Osteocyte (in vitro differentiated cells): ENCODE measurements around the gene NRXN3. TPM values are rescaled to one million over a fixed set of nuclear protein-coding genes. Genes with fewer than 3 reads are reported as not detected.

Experiments
- DNase-seq: peaks from one replicate; pipeline ENCODE4 v3.0.0; 2021; ENCODE audit warnings: mixed read lengths; ENCODE audit not compliant: unreplicated experiment; ENCODE audit errors: extremely low spot score
- H3K27ac Mint-ChIP-seq: one replicate; pipeline ENCODE4 v1.8.0; 2021; ENCODE audit warnings: mild to moderate bottlenecking, mixed read lengths; ENCODE audit not compliant: unreplicated experiment
- H3K27me3 Mint-ChIP-seq: one replicate; pipeline ENCODE4 v1.8.0; 2021; ENCODE audit warnings: mixed read lengths; ENCODE audit not compliant: unreplicated experiment
- H3K36me3 Mint-ChIP-seq: one replicate; pipeline ENCODE4 v1.8.0; 2021; ENCODE audit warnings: mixed read lengths; ENCODE audit not compliant: unreplicated experiment
- H3K4me1 Mint-ChIP-seq: one replicate; pipeline ENCODE4 v1.8.0; 2021; ENCODE audit warnings: mixed read lengths; ENCODE audit not compliant: unreplicated experiment
- H3K4me3 Mint-ChIP-seq: one replicate; pipeline ENCODE4 v1.8.0; 2021; ENCODE audit warnings: mild to moderate bottlenecking, moderate library complexity, mixed read lengths; ENCODE audit not compliant: unreplicated experiment
- H3K9me3 Mint-ChIP-seq: one replicate; pipeline ENCODE4 v1.8.0; 2021; ENCODE audit warnings: mixed read lengths; ENCODE audit not compliant: unreplicated experiment
- total RNA-seq: library from RNA; stranded (reverse); gene quantifications from 2 replicates; pipeline ENCODE4 v1.2.1, GENCODE V29; 2021
- TF ChIP-seq, protein P1 (sequence below): fragments of 200-600 bp; sonication (generic); IDR thresholded peaks from 2 replicates; pipeline ENCODE4 v1.5.0; 2021; ENCODE audit warnings: antibody characterized with exemption, mild to moderate bottlenecking, moderate library complexity

NRXN3 gene
- total RNA-seq, 1 donor from 2014 or later: 26.5 TPM

DNA sequence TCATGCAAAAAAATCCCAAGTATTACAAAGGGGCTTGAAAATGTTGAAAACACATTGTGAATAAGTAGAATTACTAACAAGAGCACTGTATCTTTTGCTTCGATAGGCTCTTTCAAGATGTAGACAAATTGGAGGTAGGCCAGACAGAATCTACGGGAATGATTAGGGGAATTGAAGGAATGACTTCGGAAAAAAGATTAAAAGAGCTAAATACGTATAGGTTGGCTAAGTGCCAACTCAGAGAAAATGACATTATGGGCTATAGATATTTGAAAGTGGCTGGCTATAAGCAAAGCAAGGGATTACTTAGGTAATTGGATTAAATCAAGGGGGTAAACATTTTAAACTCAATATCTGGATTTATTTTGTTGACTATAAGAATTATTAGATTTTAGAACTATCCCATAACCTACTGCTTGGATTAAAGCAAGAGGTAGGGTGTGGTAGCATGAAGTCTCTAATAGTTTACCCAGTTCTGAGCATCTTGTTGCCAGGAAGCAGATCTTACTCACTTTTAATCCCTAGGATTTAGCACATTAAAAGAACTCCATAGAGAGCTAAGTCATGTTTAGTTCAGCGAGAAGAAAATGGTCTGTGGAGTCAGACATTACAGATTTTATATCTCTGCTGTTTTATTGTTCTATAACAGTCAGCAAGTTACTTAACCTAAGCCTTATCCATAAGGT is 1551.4 kb downstream of the NRXN3 start:
- Mint-ChIP-seq H3K9me3 (no peaks in the 10 kb centered on the region), H3K27ac (no peak overlapping the region), H3K4me1 (no peaks in the 10 kb centered on the region), H3K27me3 (no peaks in the 10 kb centered on the region), H3K4me3 (no peak overlapping the region), H3K36me3 (peaks cover 2% of the 10 kb centered on the region)
- TF ChIP-seq, protein P1, sequence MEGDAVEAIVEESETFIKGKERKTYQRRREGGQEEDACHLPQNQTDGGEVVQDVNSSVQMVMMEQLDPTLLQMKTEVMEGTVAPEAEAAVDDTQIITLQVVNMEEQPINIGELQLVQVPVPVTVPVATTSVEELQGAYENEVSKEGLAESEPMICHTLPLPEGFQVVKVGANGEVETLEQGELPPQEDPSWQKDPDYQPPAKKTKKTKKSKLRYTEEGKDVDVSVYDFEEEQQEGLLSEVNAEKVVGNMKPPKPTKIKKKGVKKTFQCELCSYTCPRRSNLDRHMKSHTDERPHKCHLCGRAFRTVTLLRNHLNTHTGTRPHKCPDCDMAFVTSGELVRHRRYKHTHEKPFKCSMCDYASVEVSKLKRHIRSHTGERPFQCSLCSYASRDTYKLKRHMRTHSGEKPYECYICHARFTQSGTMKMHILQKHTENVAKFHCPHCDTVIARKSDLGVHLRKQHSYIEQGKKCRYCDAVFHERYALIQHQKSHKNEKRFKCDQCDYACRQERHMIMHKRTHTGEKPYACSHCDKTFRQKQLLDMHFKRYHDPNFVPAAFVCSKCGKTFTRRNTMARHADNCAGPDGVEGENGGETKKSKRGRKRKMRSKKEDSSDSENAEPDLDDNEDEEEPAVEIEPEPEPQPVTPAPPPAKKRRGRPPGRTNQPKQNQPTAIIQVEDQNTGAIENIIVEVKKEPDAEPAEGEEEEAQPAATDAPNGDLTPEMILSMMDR: no peak
- DNase-seq: no peak

DNA sequence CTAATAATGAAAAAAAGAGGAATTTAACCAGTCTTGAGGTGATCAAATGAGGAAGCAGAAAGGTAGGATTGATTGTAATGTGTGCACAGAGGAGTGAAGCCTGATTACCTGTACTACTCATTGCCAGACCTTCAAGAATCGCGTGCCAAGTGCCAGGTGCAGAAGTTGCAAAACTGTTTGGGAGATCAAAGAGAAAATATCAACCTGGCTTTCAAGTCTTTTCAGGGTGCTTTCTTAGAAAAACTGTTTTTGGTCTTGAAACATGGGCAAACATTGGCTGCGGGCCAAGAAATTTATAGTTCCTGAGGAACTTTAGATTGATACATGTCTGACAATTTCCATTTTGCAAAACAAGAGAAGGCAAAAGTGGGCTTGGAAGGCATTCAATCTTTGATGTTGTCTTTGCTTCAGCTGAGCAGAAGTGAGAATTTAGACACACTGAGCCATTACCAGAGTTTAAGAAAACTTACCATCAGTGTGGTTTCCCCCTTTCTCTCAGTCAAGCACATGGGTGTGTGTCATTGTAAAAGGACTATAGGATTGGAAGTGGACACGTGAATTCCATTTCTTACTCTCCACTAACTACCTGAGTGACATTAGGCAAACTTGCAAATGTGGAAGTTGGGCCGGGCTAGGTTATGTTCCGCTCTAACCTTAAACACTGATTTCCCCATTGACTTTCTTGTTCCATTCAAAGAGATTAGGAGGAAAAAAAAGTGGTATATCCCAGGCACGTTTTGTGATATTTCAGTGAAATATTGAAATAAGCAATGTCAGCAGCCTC is 1555.0 kb downstream of the NRXN3 start:
- Mint-ChIP-seq H3K4me3 (no peak overlapping the region), H3K9me3 (no peaks in the 10 kb centered on the region), H3K27me3 (no peaks in the 10 kb centered on the region), H3K27ac (no peak overlapping the region), H3K36me3 (peaks cover 2% of the 10 kb centered on the region), H3K4me1 (no peaks in the 10 kb centered on the region)
- DNase-seq: no peak
- TF ChIP-seq, protein P1: no peak

DNA sequence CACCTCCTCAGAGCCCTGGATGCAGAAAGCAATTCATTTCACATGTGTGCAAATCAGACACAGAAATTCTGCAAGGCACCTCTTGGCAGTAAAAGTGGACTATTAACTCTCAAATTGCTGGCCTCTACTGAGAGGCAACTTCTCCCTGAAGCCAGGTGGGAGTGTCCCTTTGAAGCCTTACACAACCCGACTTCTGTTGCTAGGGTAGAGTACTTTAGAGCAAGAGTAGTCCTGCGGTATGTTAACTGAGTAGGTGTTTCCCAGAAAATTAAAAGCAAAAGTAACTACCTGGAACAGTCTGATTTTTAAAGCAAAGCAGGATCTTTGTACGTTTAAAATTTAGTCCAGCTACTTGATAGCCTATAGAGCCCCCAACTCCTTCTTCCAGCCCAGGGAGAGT is 1557.7 kb downstream of the NRXN3 start:
- DNase-seq: no peak
- H3K36me3 Mint-ChIP-seq: peaks cover 2% of the 10 kb centered on the region
- H3K4me1 Mint-ChIP-seq: peaks cover 20% of the 10 kb centered on the region
- no peaks in the 10 kb centered on the region for H3K27me3 Mint-ChIP-seq
- no peak overlapping the region for H3K27ac Mint-ChIP-seq
- TF ChIP-seq, protein P1: no peak
- no peaks in the 10 kb centered on the region for H3K9me3 Mint-ChIP-seq
- H3K4me3 Mint-ChIP-seq: no peak overlapping the region

DNA sequence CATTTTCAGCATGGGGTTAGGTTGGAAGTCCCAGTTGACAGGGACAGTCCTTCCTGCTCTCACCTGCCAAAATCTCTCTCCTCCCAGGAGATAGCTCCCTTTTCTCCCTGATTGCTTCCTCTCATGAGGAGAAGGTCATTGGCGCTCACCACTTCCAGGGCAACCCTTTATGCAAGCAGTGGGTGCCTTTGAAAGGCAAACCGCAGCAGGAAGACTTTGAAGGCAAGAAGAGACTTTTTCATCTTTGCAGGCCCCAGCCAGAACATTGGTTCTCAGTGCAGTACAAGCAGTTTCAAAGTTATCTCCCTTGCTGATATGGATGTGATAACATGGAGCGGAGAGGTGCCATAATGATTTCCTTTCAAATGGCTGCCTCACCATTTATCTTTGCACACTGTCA is 1558.2 kb downstream of the NRXN3 start:
- H3K9me3 Mint-ChIP-seq: no peaks in the 10 kb centered on the region

DNA sequence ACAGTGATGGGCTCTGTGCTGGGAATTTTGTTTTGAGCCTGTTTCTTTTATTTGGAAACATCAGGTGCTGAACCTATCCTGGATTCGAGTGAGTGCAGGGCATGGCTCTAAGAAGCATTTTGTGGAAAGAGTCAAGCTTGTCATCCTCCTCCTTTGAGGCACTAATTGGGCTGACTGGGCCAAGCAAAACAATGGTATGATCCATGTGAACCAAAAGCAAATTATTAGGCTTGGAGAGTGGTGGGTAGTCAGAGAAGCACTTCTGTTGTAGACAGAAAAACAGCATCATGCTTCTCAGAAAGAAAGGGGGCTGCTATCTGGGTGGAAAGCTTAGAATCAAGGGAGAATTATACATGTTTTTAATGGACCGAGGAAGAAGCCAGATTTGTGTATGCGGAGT is 1559.6 kb downstream of the NRXN3 start:
- Mint-ChIP-seq H3K4me3 (no peak overlapping the region), H3K9me3 (no peaks in the 10 kb centered on the region)
- no peak for DNase-seq

More for the DNA sequence above, 1558.2 kb downstream of the NRXN3 start:
- no peak overlapping the region for H3K4me3 Mint-ChIP-seq
- H3K36me3 Mint-ChIP-seq: peaks cover 2% of the 10 kb centered on the region
- TF ChIP-seq, protein P1: no peak
- no peak overlapping the region for H3K27ac Mint-ChIP-seq
- no peaks in the 10 kb centered on the region for H3K27me3 Mint-ChIP-seq
- no peak for DNase-seq
- H3K4me1 Mint-ChIP-seq: peaks cover 24% of the 10 kb centered on the region

More for the DNA sequence above, 1559.6 kb downstream of the NRXN3 start:
- H3K27ac Mint-ChIP-seq: no peak overlapping the region
- H3K36me3 Mint-ChIP-seq: peaks cover 1% of the 10 kb centered on the region
- peaks cover 36% of the 10 kb centered on the region for H3K4me1 Mint-ChIP-seq
- TF ChIP-seq, protein P1: no peak
- H3K27me3 Mint-ChIP-seq: no peaks in the 10 kb centered on the region
